BJ (cell line): ENCODE results near the gene IRF6. TPM values are rescaled to one million over a fixed set of nuclear protein-coding genes. Genes with fewer than 3 reads are reported as not detected.

Source experiments
- CTCF ChIA-PET: fragments of 350-600 bp; formaldehyde crosslinking; extraction: SDS; loops from one replicate; lab custom pipeline; 2021; ENCODE audit warnings: antibody characterized with exemption, inconsistent platforms; lab: Yijun Ruan, JAX
- POLR2A ChIA-PET: fragments of 300-600 bp; sonication (Branson Sonifier 250); formaldehyde crosslinking; extraction: SDS; loops from one replicate; lab custom pipeline; 2021; ENCODE audit warnings: antibody characterized with exemption; lab: Charles Lee
- DNase-seq: peaks from one replicate; pipeline ENCODE4 v3.0.0-alpha.2; 2011; ENCODE audit warnings: low read depth
- H3K27me3 ChIP-seq: 2 replicates; pipeline ENCODE4 v1.6.0; 2011; ENCODE audit warnings: low read length; ENCODE audit not compliant: control insufficient read depth, insufficient read depth
- H3K36me3 ChIP-seq: 2 replicates; pipeline ENCODE4 v1.5.1; 2011; ENCODE audit warnings: low read length; ENCODE audit not compliant: control insufficient read depth, insufficient read depth
- H3K4me3 ChIP-seq: 2 replicates; pipeline ENCODE4 v1.5.1; 2011; ENCODE audit warnings: low read depth, mild to moderate bottlenecking, control low read depth, low read length
- CTCF ChIP-seq: IDR thresholded peaks from 2 replicates; pipeline ENCODE4 v1.5.1; 2011; ENCODE audit warnings: low read depth, mild to moderate bottlenecking, control low read depth, inconsistent platforms, low read length, moderate library complexity; ENCODE audit not compliant: insufficient read depth
- polyA plus RNA-seq: library from polyadenylated mRNA; depleted of rRNA; stranded (reverse); fragments of >200 nt; gene quantifications from 2 replicates; pipeline ENCODE4 v1.2.3, GENCODE V29; 2011

The IRF6 gene
- polyA plus RNA-seq, 1 experiment: 1.7 TPM

- H3K36me3 ChIP-seq: no peaks in the 10 kb centered on the region
- no peak overlapping the region for H3K4me3 ChIP-seq
- DNase-seq: no peak
- peaks cover 2% of the 10 kb centered on the region; the same call in 1 of the 2 replicates for H3K27me3 ChIP-seq
- TF ChIP-seq CTCF: no peak
- ChIA-PET POLR2A (no interaction called here), CTCF (interaction anchor here (1.3 to 3.3 kb wide), 2 partner anchors 8 to 30 kb away, joined by 3 to 11 read pairs; no protein-coding TSS in a partner anchor)
These were observed 49.1 kb downstream of the IRF6 start for GRCh38 chr1:209756615-209757445.

GRCh38 chr1:209755926-209756614, 49.9 kb downstream of the IRF6 start, which contains the start of gene TRAF3IP3:
Gene TRAF3IP3, plus strand, starts transcription at chr1:209756053. Its CDS starts 3,987 bp downstream, at chr1:209760040.
- no peak for DNase-seq
- ChIA-PET CTCF (interaction anchor here (3.3 kb wide), 1 partner anchor 8 kb away, joined by 11 read pairs; no protein-coding TSS in a partner anchor), POLR2A (no interaction called here)
- Histone ChIP-seq H3K4me3 (no peak within 1 kb of the TSS), H3K36me3 (no peaks in the 10 kb centered on the region), H3K27me3 (peaks cover 2% of the 10 kb centered on the region; the same call in 1 of the 2 replicates)
- TF ChIP-seq CTCF: no peak

- no peak for DNase-seq
- H3K27me3 ChIP-seq: peaks cover 2% of the 10 kb centered on the region; the same call in 1 of the 2 replicates
- H3K36me3 ChIP-seq: no peaks in the 10 kb centered on the region
- ChIA-PET CTCF (interaction anchor here (0.6 to 1.4 kb wide), 3 partner anchors 50 to 442 kb away, joined by 3 to 5 read pairs (median 3); no protein-coding TSS in a partner anchor), POLR2A (no interaction called here)
- H3K4me3 ChIP-seq: no peak overlapping the region
- no peak for TF ChIP-seq CTCF
These were observed 50.7 kb downstream of the IRF6 start for GRCh38 chr1:209755256-209755655.

- CTCF ChIA-PET: no interaction called here
- no peak for DNase-seq
- POLR2A ChIA-PET: no interaction called here
- Histone ChIP-seq H3K36me3 (no peaks in the 10 kb centered on the region), H3K4me3 (no peak overlapping the region), H3K27me3 (peaks cover 2% of the 10 kb centered on the region; the same call in 1 of the 2 replicates)
- no peak for TF ChIP-seq CTCF
These were observed 53.1 kb downstream of the IRF6 start for GRCh38 chr1:209752890-209753289.
